Body of pancreas (tissue), 4 donors: ENCODE measurements around the gene IL16.

Experiments used
- CTCF ChIP-seq, 7 experiments: fragments of 450-650 bp in 4 of 7; fragments of 200-600 bp in 3 of 7; sonication (generic) in 3 of 7; IDR thresholded peaks; one replicate each; pipeline ENCODE4 v1.5.1; 2016 to 2019; ENCODE audit warnings: antibody characterized with exemption in 7 of 7
- POLR2A ChIP-seq, 3 donors: fragments of 450-650 bp; IDR thresholded peaks; one replicate each; pipeline ENCODE4 v1.6.1; 2016; ENCODE audit warnings: antibody characterized with exemption in 3 of 3, mild to moderate bottlenecking in 2 of 3

GRCh38 chr15:81213982-81214381 is 17.3 kb downstream of the IL16 start:
- TF ChIP-seq CTCF (IDR thresholded peaks at IDR 0.05) (no peak), POLR2A (IDR thresholded peaks at IDR 0.05) (no peak)
